ENCODE results near the gene DACH2.

The DACH2 gene

DNA sequence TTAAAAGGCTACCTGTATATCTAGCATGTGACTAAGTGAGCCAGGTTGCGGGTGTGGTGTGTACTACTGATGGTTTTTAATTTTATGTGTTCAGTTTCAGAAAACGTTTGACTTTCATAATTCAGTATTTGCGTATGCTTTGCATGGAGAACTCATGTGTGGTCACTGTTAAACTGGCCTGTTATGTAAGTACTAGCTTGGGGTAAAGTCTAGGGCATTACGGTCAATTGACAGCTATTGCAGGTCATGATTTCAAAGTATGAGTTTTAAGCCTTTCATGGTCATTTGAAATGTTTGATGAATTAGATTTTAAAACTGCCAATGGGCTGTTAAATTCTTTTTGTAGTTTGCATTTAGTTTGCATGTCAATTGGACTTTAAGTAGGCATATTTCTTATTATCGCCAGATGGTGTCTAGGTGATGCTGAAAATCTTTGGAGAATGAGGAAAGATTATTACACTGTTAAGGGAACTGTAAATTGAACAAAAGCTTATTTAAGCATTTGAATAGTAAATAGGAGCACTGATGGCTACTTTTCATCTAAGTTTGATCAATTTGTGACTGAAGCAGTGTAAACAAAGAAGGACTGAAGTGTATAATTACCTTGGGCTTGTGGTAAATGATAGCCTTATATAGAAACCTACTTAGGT, 563.4 kb downstream of the DACH2 start:
- Histone ChIP-seq H3F3A (ENCODE audit: low read depth) (no peaks in the 10 kb centered on the region), H3K9ac (ENCODE audit: low read depth, low read length, poor library complexity, severe bottlenecking) (no peak overlapping the region), H2AFZ (ENCODE audit: low read length) (no peak overlapping the region), H3K27me3 (ENCODE audit: insufficient read depth, low read length, poor library complexity, severe bottlenecking) (no peaks in the 10 kb centered on the region), H3K9me3 (ENCODE audit: insufficient read depth, low read depth, low read length) (no peaks in the 10 kb centered on the region), H3K9me2 (replicated peaks; ENCODE audit: low read depth, low read length) (no peaks in the 10 kb centered on the region), H3K4me1 (ENCODE audit: insufficient read depth, low read length, poor library complexity, severe bottlenecking) (no peaks in the 10 kb centered on the region), H3K4me3 (ENCODE audit: low read length, poor library complexity, severe bottlenecking) (no peak overlapping the region), H3K79me2 (ENCODE audit: insufficient read depth, low read length) (no peaks in the 10 kb centered on the region), H4K20me1 (ENCODE audit: insufficient read depth, low read length, poor library complexity, severe bottlenecking) (no peaks in the 10 kb centered on the region), H3K4me2 (ENCODE audit: low read depth, low read length, poor library complexity, severe bottlenecking) (no peak overlapping the region), H3K36me3 (ENCODE audit: insufficient read depth, low read length) (no peaks in the 10 kb centered on the region)
- no peak for TF ChIP-seq EZH2phosphoT487 (IDR thresholded peaks at IDR 0.05; ENCODE audit: borderline replicate concordance)
- TF ChIP-seq CTCF (conservative IDR thresholded peaks at IDR 0.05; ENCODE audit: low read length) = no peak

- no peak overlapping the region for H2AFZ ChIP-seq (ENCODE audit: low read length)
- no peaks in the 10 kb centered on the region for H3K36me3 ChIP-seq (ENCODE audit: insufficient read depth, low read length)
These were observed 566.2 kb downstream of the DACH2 start for GRCh38 chrX:86714441-86714840.

GRCh38 chrX:86724277-86724676, 576.0 kb downstream of the DACH2 start:
- no peaks in the 10 kb centered on the region for H3K27me3 ChIP-seq (ENCODE audit: insufficient read depth, low read length, poor library complexity, severe bottlenecking)
- H3K9me2 ChIP-seq (replicated peaks; ENCODE audit: low read depth, low read length) = no peaks in the 10 kb centered on the region
- no peaks in the 10 kb centered on the region for H3K36me3 ChIP-seq (ENCODE audit: insufficient read depth, low read length)
- no peak overlapping the region for H3K4me2 ChIP-seq (ENCODE audit: low read depth, low read length, poor library complexity, severe bottlenecking)
- TF ChIP-seq CTCF (conservative IDR thresholded peaks at IDR 0.05; ENCODE audit: low read length) = no peak
- no peak for TF ChIP-seq EZH2phosphoT487 (IDR thresholded peaks at IDR 0.05; ENCODE audit: borderline replicate concordance)
- H3K4me3 ChIP-seq (ENCODE audit: low read length, poor library complexity, severe bottlenecking) = no peak overlapping the region
- no peak overlapping the region for H3K9ac ChIP-seq (ENCODE audit: low read depth, low read length, poor library complexity, severe bottlenecking)
- no peak overlapping the region for H2AFZ ChIP-seq (ENCODE audit: low read length)
- no peaks in the 10 kb centered on the region for H3K9me3 ChIP-seq (ENCODE audit: insufficient read depth, low read depth, low read length)
- H3K79me2 ChIP-seq (ENCODE audit: insufficient read depth, low read length) = no peaks in the 10 kb centered on the region
- H4K20me1 ChIP-seq (ENCODE audit: insufficient read depth, low read length, poor library complexity, severe bottlenecking) = no peaks in the 10 kb centered on the region
- no peaks in the 10 kb centered on the region for H3F3A ChIP-seq (ENCODE audit: low read depth)
- H3K4me1 ChIP-seq (ENCODE audit: insufficient read depth, low read length, poor library complexity, severe bottlenecking) = no peaks in the 10 kb centered on the region

More at GRCh38 chrX:86714441-86714840, 566.2 kb downstream of the DACH2 start:
- H4K20me1 ChIP-seq (ENCODE audit: insufficient read depth, low read length, poor library complexity, severe bottlenecking) = no peaks in the 10 kb centered on the region
- H3K27me3 ChIP-seq (ENCODE audit: insufficient read depth, low read length, poor library complexity, severe bottlenecking) = no peaks in the 10 kb centered on the region
- no peaks in the 10 kb centered on the region for H3K9me2 ChIP-seq (replicated peaks; ENCODE audit: low read depth, low read length)
- no peaks in the 10 kb centered on the region for H3K9me3 ChIP-seq (ENCODE audit: insufficient read depth, low read depth, low read length)
- H3K4me3 ChIP-seq (ENCODE audit: low read length, poor library complexity, severe bottlenecking) = no peak overlapping the region
- TF ChIP-seq EZH2phosphoT487 (IDR thresholded peaks at IDR 0.05; ENCODE audit: borderline replicate concordance) = no peak
- TF ChIP-seq CTCF (conservative IDR thresholded peaks at IDR 0.05; ENCODE audit: low read length) = no peak
- no peaks in the 10 kb centered on the region for H3K79me2 ChIP-seq (ENCODE audit: insufficient read depth, low read length)
- no peak overlapping the region for H3K9ac ChIP-seq (ENCODE audit: low read depth, low read length, poor library complexity, severe bottlenecking)
- no peaks in the 10 kb centered on the region for H3F3A ChIP-seq (ENCODE audit: low read depth)
- H3K4me1 ChIP-seq (ENCODE audit: insufficient read depth, low read length, poor library complexity, severe bottlenecking) = no peaks in the 10 kb centered on the region
- no peak overlapping the region for H3K4me2 ChIP-seq (ENCODE audit: low read depth, low read length, poor library complexity, severe bottlenecking)

Data from Loucy (cell line).